ENCODE data around the gene ZKSCAN5.
"Not testable (repeated sequence)": the region's sequence is repeated elsewhere in the genome, so short reads cannot be mapped to it uniquely, and the experiment has no call there.

ZKSCAN5 gene

DNA sequence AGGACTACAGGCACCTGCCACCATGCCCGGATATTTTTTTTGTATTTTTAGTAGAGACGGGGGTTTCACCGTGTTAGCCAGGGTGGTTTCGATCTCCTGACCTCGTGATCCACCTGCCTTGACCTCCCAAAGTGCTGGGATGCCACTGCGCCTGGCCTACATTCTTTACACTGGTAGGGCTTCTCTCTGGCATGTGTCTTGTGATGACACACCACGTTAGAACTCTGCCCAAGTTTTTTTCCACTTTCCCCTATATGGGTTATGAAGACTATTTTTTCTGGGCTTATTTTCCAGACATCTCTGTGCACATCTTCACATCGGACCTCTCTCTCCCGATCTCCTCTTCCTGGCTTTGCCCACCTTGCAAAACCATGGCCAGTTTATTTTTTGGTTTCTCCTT is 36.8 kb downstream of the ZKSCAN5 start:
- Histone ChIP-seq H3F3A (ENCODE audit: low read depth) (no peaks in the 10 kb centered on the region), H2AFZ (ENCODE audit: low read length) (no peak overlapping the region), H3K4me2 (ENCODE audit: low read depth, low read length, poor library complexity, severe bottlenecking) (no peak overlapping the region), H3K27me3 (ENCODE audit: insufficient read depth, low read length, poor library complexity, severe bottlenecking) (no peaks in the 10 kb centered on the region), H3K36me3 (ENCODE audit: insufficient read depth, low read length) (no peaks in the 10 kb centered on the region), H4K20me1 (ENCODE audit: insufficient read depth, low read length, poor library complexity, severe bottlenecking) (no peaks in the 10 kb centered on the region), H3K9me3 (ENCODE audit: insufficient read depth, low read depth, low read length) (peaks cover 6% of the 10 kb centered on the region; the same call in 1 of the 2 replicates), H3K9ac (ENCODE audit: low read depth, low read length, poor library complexity, severe bottlenecking) (no peak overlapping the region), H3K79me2 (ENCODE audit: insufficient read depth, low read length) (no peaks in the 10 kb centered on the region), H3K4me3 (ENCODE audit: low read length, poor library complexity, severe bottlenecking) (no peak overlapping the region), H3K4me1 (ENCODE audit: insufficient read depth, low read length, poor library complexity, severe bottlenecking) (no peaks in the 10 kb centered on the region), H3K9me2 (replicated peaks; ENCODE audit: low read depth, low read length) (no peaks in the 10 kb centered on the region)
- no peak for TF ChIP-seq EZH2phosphoT487 (IDR thresholded peaks at IDR 0.05; ENCODE audit: borderline replicate concordance)
- TF ChIP-seq, protein P1, sequence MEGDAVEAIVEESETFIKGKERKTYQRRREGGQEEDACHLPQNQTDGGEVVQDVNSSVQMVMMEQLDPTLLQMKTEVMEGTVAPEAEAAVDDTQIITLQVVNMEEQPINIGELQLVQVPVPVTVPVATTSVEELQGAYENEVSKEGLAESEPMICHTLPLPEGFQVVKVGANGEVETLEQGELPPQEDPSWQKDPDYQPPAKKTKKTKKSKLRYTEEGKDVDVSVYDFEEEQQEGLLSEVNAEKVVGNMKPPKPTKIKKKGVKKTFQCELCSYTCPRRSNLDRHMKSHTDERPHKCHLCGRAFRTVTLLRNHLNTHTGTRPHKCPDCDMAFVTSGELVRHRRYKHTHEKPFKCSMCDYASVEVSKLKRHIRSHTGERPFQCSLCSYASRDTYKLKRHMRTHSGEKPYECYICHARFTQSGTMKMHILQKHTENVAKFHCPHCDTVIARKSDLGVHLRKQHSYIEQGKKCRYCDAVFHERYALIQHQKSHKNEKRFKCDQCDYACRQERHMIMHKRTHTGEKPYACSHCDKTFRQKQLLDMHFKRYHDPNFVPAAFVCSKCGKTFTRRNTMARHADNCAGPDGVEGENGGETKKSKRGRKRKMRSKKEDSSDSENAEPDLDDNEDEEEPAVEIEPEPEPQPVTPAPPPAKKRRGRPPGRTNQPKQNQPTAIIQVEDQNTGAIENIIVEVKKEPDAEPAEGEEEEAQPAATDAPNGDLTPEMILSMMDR (conservative IDR thresholded peaks at IDR 0.05; ENCODE audit: low read length): no peak

GRCh38 chr7:99543081-99543671 is 38.7 kb downstream of the ZKSCAN5 start:
- Histone ChIP-seq H3F3A (ENCODE audit: low read depth) (no peaks in the 10 kb centered on the region), H3K36me3 (ENCODE audit: insufficient read depth, low read length) (no peaks in the 10 kb centered on the region), H3K4me1 (ENCODE audit: insufficient read depth, low read length, poor library complexity, severe bottlenecking) (no peaks in the 10 kb centered on the region), H3K4me3 (ENCODE audit: low read length, poor library complexity, severe bottlenecking) (no peak overlapping the region), H3K9ac (ENCODE audit: low read depth, low read length, poor library complexity, severe bottlenecking) (no peak overlapping the region), H3K9me3 (ENCODE audit: insufficient read depth, low read depth, low read length) (peaks cover 6% of the 10 kb centered on the region; the same call in 1 of the 2 replicates), H3K4me2 (ENCODE audit: low read depth, low read length, poor library complexity, severe bottlenecking) (no peak overlapping the region), H2AFZ (ENCODE audit: low read length) (no peak overlapping the region), H3K9me2 (replicated peaks; ENCODE audit: low read depth, low read length) (no peaks in the 10 kb centered on the region), H3K27me3 (ENCODE audit: insufficient read depth, low read length, poor library complexity, severe bottlenecking) (no peaks in the 10 kb centered on the region), H3K79me2 (ENCODE audit: insufficient read depth, low read length) (no peaks in the 10 kb centered on the region), H4K20me1 (ENCODE audit: insufficient read depth, low read length, poor library complexity, severe bottlenecking) (no peaks in the 10 kb centered on the region)
- TF ChIP-seq, protein P1 (conservative IDR thresholded peaks at IDR 0.05; ENCODE audit: low read length): no peak
- no peak for TF ChIP-seq EZH2phosphoT487 (IDR thresholded peaks at IDR 0.05; ENCODE audit: borderline replicate concordance)

DNA sequence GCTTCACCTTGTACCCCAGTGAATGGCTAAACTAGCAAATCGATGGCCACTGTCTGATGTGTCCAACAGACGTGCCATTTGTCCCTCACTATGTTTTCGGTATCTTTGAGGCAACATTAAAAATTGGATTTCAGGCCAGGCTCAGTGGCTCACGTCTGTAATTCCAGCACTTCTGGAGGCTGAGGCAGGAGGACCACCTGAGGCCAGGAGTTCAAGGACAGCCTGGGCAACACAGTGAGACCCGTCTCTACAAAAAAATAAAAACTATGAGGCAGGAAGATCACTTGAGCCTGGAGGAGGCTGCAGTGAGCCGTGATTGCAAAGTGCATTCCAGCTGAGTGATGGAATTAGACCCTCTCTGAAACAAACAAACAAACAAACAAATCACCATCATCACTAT is 39.5 kb downstream of the ZKSCAN5 start:
- Histone ChIP-seq H3F3A (ENCODE audit: low read depth) (no peaks in the 10 kb centered on the region), H3K36me3 (ENCODE audit: insufficient read depth, low read length) (no peaks in the 10 kb centered on the region), H3K27me3 (ENCODE audit: insufficient read depth, low read length, poor library complexity, severe bottlenecking) (no peaks in the 10 kb centered on the region), H3K79me2 (ENCODE audit: insufficient read depth, low read length) (no peaks in the 10 kb centered on the region), H3K4me2 (ENCODE audit: low read depth, low read length, poor library complexity, severe bottlenecking) (no peak overlapping the region), H3K4me3 (ENCODE audit: low read length, poor library complexity, severe bottlenecking) (no peak overlapping the region), H4K20me1 (ENCODE audit: insufficient read depth, low read length, poor library complexity, severe bottlenecking) (no peaks in the 10 kb centered on the region), H2AFZ (ENCODE audit: low read length) (no peak overlapping the region), H3K9ac (ENCODE audit: low read depth, low read length, poor library complexity, severe bottlenecking) (no peak overlapping the region), H3K9me2 (replicated peaks; ENCODE audit: low read depth, low read length) (no peaks in the 10 kb centered on the region), H3K4me1 (ENCODE audit: insufficient read depth, low read length, poor library complexity, severe bottlenecking) (no peaks in the 10 kb centered on the region), H3K9me3 (ENCODE audit: insufficient read depth, low read depth, low read length) (peaks cover 6% of the 10 kb centered on the region; the same call in 1 of the 2 replicates)
- TF ChIP-seq, protein P1 (conservative IDR thresholded peaks at IDR 0.05; ENCODE audit: low read length): no peak
- TF ChIP-seq EZH2phosphoT487 (IDR thresholded peaks at IDR 0.05; ENCODE audit: borderline replicate concordance): no peak

DNA sequence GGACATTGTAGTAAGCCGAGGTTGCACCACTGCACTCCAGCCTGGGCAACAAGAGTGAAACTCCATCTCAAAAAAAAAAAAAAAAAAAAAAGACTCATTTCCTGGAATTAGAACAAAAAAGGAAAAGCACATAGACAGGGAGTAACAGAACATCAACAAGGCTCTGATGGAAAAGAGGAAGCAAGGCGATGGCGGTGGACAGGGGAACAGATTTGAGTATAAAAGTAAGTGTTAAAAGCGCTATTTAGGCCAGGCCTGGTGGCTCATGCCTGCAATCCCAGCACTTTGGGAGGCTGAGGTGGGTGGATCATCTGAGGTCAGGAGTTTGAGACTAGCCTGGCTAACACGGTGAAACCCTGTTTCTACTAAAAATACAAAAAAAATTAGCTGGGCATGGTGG is 40.8 kb downstream of the ZKSCAN5 start:
- H3K79me2 ChIP-seq (ENCODE audit: insufficient read depth, low read length); H4K20me1 ChIP-seq (ENCODE audit: insufficient read depth, low read length, poor library complexity, severe bottlenecking); H3K9ac ChIP-seq (ENCODE audit: low read depth, low read length, poor library complexity, severe bottlenecking); H3K4me3 ChIP-seq (ENCODE audit: low read length, poor library complexity, severe bottlenecking); H2AFZ ChIP-seq (ENCODE audit: low read length); H3K36me3 ChIP-seq (ENCODE audit: insufficient read depth, low read length); H3K9me3 ChIP-seq (ENCODE audit: insufficient read depth, low read depth, low read length); H3K4me1 ChIP-seq (ENCODE audit: insufficient read depth, low read length, poor library complexity, severe bottlenecking); H3F3A ChIP-seq (ENCODE audit: low read depth); H3K27me3 ChIP-seq (ENCODE audit: insufficient read depth, low read length, poor library complexity, severe bottlenecking); H3K4me2 ChIP-seq (ENCODE audit: low read depth, low read length, poor library complexity, severe bottlenecking); H3K9me2 ChIP-seq (replicated peaks; ENCODE audit: low read depth, low read length): not testable (repeated sequence)

DNA sequence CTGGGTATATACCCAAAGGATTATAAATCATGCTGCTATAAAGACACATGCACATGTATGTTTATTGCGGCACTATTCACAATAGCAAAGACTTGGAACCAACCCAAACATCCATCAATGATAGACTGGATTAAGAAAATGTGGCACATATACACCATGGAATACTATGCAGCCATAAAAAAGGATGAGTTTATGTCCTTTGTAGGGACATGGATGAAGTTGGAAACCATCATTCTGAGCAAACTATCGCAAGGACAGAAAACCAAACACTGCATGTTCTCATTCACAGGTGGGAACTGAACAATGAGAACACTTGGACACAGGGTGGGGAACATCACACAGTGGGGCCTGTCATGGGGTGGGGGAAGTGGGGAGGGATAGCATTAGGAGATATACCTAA is 45.1 kb downstream of the ZKSCAN5 start:
- H3K4me2 ChIP-seq (ENCODE audit: low read depth, low read length, poor library complexity, severe bottlenecking); H3F3A ChIP-seq (ENCODE audit: low read depth); H3K36me3 ChIP-seq (ENCODE audit: insufficient read depth, low read length); H3K9ac ChIP-seq (ENCODE audit: low read depth, low read length, poor library complexity, severe bottlenecking); H4K20me1 ChIP-seq (ENCODE audit: insufficient read depth, low read length, poor library complexity, severe bottlenecking); H3K4me3 ChIP-seq (ENCODE audit: low read length, poor library complexity, severe bottlenecking); H3K27me3 ChIP-seq (ENCODE audit: insufficient read depth, low read length, poor library complexity, severe bottlenecking); H3K9me2 ChIP-seq (replicated peaks; ENCODE audit: low read depth, low read length); H3K9me3 ChIP-seq (ENCODE audit: insufficient read depth, low read depth, low read length); H2AFZ ChIP-seq (ENCODE audit: low read length): not testable (repeated sequence)
- peaks cover 14% of the 10 kb centered on the region for H3K4me1 ChIP-seq (ENCODE audit: insufficient read depth, low read length, poor library complexity, severe bottlenecking)
- H3K79me2 ChIP-seq (ENCODE audit: insufficient read depth, low read length): peaks cover 16% of the 10 kb centered on the region
